Gastroesophageal sphincter (tissue), 3 donors: ENCODE data around the gene SLC6A5.

Experiments used
- CTCF ChIP-seq, 4 experiments: fragments of 200-600 bp in 2 of 4; fragments of 450-650 bp in 2 of 4; sonication (generic) in 1 of 4; IDR thresholded peaks; one replicate each; pipeline ENCODE4 v1.5.1; 2017 to 2019; ENCODE audit warnings: antibody characterized with exemption in 4 of 4, mild to moderate bottlenecking in 2 of 4, moderate library complexity in 2 of 4
- POLR2A ChIP-seq, 2 donors: fragments of 450-650 bp; IDR thresholded peaks; one replicate each; pipeline ENCODE4 v1.6.1; 2017; ENCODE audit warnings: antibody characterized with exemption in 2 of 2, mild to moderate bottlenecking in 2 of 2, moderate library complexity in 1 of 2
- POLR2AphosphoS5 ChIP-seq: sonication (generic); formaldehyde crosslinking; IDR thresholded peaks from one replicate; pipeline ENCODE4 v1.6.1; 2017; ENCODE audit warnings: antibody characterized with exemption

DNA sequence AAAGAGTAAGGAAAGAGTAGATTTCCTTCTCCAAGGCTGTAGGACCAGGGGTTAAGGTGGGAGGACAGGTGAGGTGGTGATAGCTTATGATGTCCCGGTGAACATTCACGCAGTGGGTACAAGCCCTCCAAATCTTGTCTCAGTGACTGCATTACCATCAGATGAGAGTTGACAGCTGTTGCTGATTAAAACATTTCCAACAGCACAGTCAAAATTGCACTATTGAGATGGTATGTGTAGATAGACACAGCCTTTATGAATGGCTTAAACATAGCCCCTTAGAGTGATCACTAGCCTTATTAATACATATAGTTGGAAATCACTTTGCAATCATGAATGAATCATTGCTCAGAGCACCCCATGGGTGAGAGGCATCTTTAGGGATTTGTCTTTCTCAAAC, 77.2 kb downstream of the SLC6A5 start:
- TF ChIP-seq CTCF (IDR thresholded peaks at IDR 0.05) (no peak), POLR2A (IDR thresholded peaks at IDR 0.05) (no peak), POLR2AphosphoS5 (no peak)
